K562 (cell line): ENCODE measurements around the gene FLT1. TPM values are rescaled to one million over a fixed set of nuclear protein-coding genes. Genes with fewer than 3 reads are reported as not detected.

ENCODE experiments used
- ATAC-seq: fragments of 200-7000 bp; cut with Tn5 transposase; 3 replicates; pipeline ENCODE4 v1.9.1; 2020; ENCODE audit warnings: moderate library complexity
- BruUV-seq: library from RNA; stranded (reverse); fragments of 400-500 nt; replicated peaks from 2 replicates; lab custom pipeline; 2021; lab: Mats Ljungman, UMichigan
- CTCF ChIA-PET: fragments of 300-600 bp; formaldehyde crosslinking; extraction: SDS; loops from one replicate; lab custom pipeline; 2021; ENCODE audit warnings: low intra/inter-chr PET ratio; lab: Yijun Ruan, JAX
- POLR2A ChIA-PET: fragments of 300-600, 350-650 bp; sonication (Branson Sonifier 250); formaldehyde crosslinking; extraction: SDS; loops from one replicate; lab custom pipeline; 2021; ENCODE audit warnings: antibody characterized with exemption, inconsistent platforms; lab: Yijun Ruan, JAX
- DNase-seq, 4 experiments: peaks; one replicate each; pipeline versions ENCODE4 v3.0.0 to v3.0.0-alpha.2; 2011 to 2018; ENCODE audit warnings: low spot score in 3 of 4, mixed read lengths in 3 of 4; ENCODE audit errors: extremely low read depth in 1 of 4
- FAIRE-seq: peaks from 2 replicates; lab custom pipeline; 2011; peaks lifted over from hg19 to GRCh38; lab: Jason Lieb, UNC
- H2AFZ ChIP-seq: 2 replicates; pipeline ENCODE4 v1.6.0; 2011; ENCODE audit warnings: low read depth, low read length, control low read depth, inconsistent platforms
- H3K27ac ChIP-seq: fragments of 200-600 bp; 3 replicates; pipeline ENCODE4 v1.8.0; 2011; ENCODE audit warnings: low read depth, mild to moderate bottlenecking, control low read depth, inconsistent platforms, low read length, moderate library complexity, mixed read lengths; ENCODE audit errors: extremely low read depth
- H3K27me3 ChIP-seq, 2 experiments: fragments of 300-600 bp in 1 of 2; 2 replicates in 1 of 2; 3 replicates in 1 of 2; pipeline versions ENCODE4 v1.6.0 to v1.8.0; 2011; ENCODE audit warnings: inconsistent platforms in 2 of 2, low read length in 2 of 2, mild to moderate bottlenecking in 1 of 2, mixed read lengths in 1 of 2, moderate library complexity in 1 of 2; ENCODE audit not compliant: control insufficient read depth in 2 of 2, insufficient read depth in 2 of 2
- H3K36me3 ChIP-seq: fragments of 300-600 bp; 3 replicates; pipeline ENCODE4 v1.8.0; 2011; ENCODE audit warnings: mild to moderate bottlenecking, low read length, inconsistent platforms; ENCODE audit not compliant: control insufficient read depth, insufficient read depth
- H3K4me1 ChIP-seq, 2 experiments: fragments of 200-600 bp in 1 of 2; replicated peaks in 1 of 2; 2 replicates in 1 of 2; 3 replicates in 1 of 2; pipeline versions ENCODE4 v1.5.1 to v1.8.0; 2011; ENCODE audit warnings: inconsistent platforms in 2 of 2, low read length in 2 of 2, mild to moderate bottlenecking in 1 of 2, mixed read lengths in 1 of 2, moderate library complexity in 1 of 2; ENCODE audit not compliant: control insufficient read depth in 2 of 2, insufficient read depth in 2 of 2
- H3K4me2 ChIP-seq: 2 replicates; pipeline ENCODE4 v1.6.1; 2011; ENCODE audit warnings: low read length, control low read depth, inconsistent platforms, mixed read lengths; ENCODE audit not compliant: insufficient read depth
- H3K4me3 ChIP-seq: fragments of 200-600 bp; sonication (generic), shearing (Covaris generic); 2 replicates; pipeline ENCODE4 v1.5.1; 2016; ENCODE audit warnings: control low read depth, inconsistent platforms
- H3K79me2 ChIP-seq: fragments of 200-600 bp; 3 replicates; pipeline ENCODE4 v1.8.0; 2011; ENCODE audit warnings: low read length, inconsistent platforms; ENCODE audit not compliant: control insufficient read depth, insufficient read depth
- H3K9ac ChIP-seq, 2 experiments: 2 replicates each; pipeline versions ENCODE4 v1.6.0 to v1.6.1; 2011; ENCODE audit warnings: low read depth in 2 of 2, low read length in 2 of 2, control low read depth in 1 of 2, inconsistent platforms in 1 of 2, mild to moderate bottlenecking in 1 of 2, mixed read lengths in 1 of 2; ENCODE audit not compliant: insufficient read depth in 1 of 2
- H3K9me1 ChIP-seq: one replicate; pipeline ENCODE4 v1.6.0; 2011; ENCODE audit warnings: inconsistent platforms, mild to moderate bottlenecking, low read length, moderate library complexity; ENCODE audit not compliant: control insufficient read depth, insufficient read depth
- H3K9me3 ChIP-seq: replicated peaks from 2 replicates; pipeline ENCODE4 v1.5.1; 2011; ENCODE audit warnings: low read depth, low read length, inconsistent platforms; ENCODE audit not compliant: control insufficient read depth, insufficient read depth
- H4K20me1 ChIP-seq: replicated peaks from 2 replicates; pipeline ENCODE4 v1.6.1; 2011; ENCODE audit warnings: low read length, inconsistent platforms, mixed read lengths; ENCODE audit not compliant: control insufficient read depth, insufficient read depth
- CBX2 ChIP-seq: fragments of 200-600 bp; sonication (generic); IDR thresholded peaks from one replicate; pipeline ENCODE4 v1.6.1; 2012; ENCODE audit warnings: mild to moderate bottlenecking, low read length, inconsistent platforms; ENCODE audit not compliant: insufficient read depth, poor library complexity, severe bottlenecking
- CBX8 ChIP-seq: fragments of 200-600 bp; sonication (generic); IDR thresholded peaks from 2 replicates; pipeline ENCODE4 v1.6.1; 2012; ENCODE audit warnings: borderline replicate concordance, mixed run types, low read depth, mild to moderate bottlenecking, moderate library complexity, mixed read lengths, low read length, control low read depth, inconsistent platforms; ENCODE audit not compliant: poor library complexity, severe bottlenecking; ENCODE audit errors: extremely low read depth
- TBL1XR1 ChIP-seq, 2 experiments: IDR thresholded peaks; 2 replicates each; pipeline ENCODE4 v1.6.1; 2012; ENCODE audit warnings: improper control_type of control experiment in 2 of 2, low read length in 2 of 2, mild to moderate bottlenecking in 1 of 2
- TGIF2 ChIP-seq: sonication (generic); formaldehyde crosslinking; IDR thresholded peaks from 2 replicates; pipeline ENCODE4 v1.8.1; 2022; ENCODE audit warnings: mild to moderate bottlenecking, missing genetic modification reagents, moderate library complexity
- ZNF197 ChIP-seq: fragments of 200-800 bp; sonication (Bioruptor generic); IDR thresholded peaks from 2 replicates; pipeline ENCODE4 v1.6.1; 2016; ENCODE audit warnings: low read depth, missing genetic modification characterization, missing compliant biosample characterization
- WGBS: fragments of 100-300 bp; shearing (Covaris generic); methylation state at CpG from one replicate; pipeline ENCODE4 v1.1.6; 2016; ENCODE audit warnings: low coverage, mixed read lengths; ENCODE audit not compliant: insufficient coverage; ENCODE audit errors: missing lambda C conversion rate; 5-methylcytosine and 5-hydroxymethylcytosine counted together
- in situ Hi-C: fragments of 300-500 bp; cut with MboI; formaldehyde crosslinking; loops from 4 replicates; pipeline ENCODE4 v1.15.0; 2018; ENCODE audit warnings: inconsistent platforms, mixed read lengths
- intact Hi-C: fragments of 100-400 bp; cut with micrococcal nuclease; formaldehyde crosslinking; loops from 2 replicates; pipeline ENCODE4 v1.14.2; 2022
- polyA plus RNA-seq, 8 experiments: library from polyadenylated mRNA; depleted of rRNA in 4 of 8; stranded (reverse) in 5 of 8; unstranded in 3 of 8; fragments of >200 nt; fragmentation: Nextera tagmentation in 2 of 8; fragmentation: Illumina TruSeq in 1 of 8; extraction: Ambion mirVana in 2 of 8; extraction: Trizol in 1 of 8; gene quantifications; 2 replicates each; pipeline versions ENCODE4 v1.2.1 to v1.2.3, GENCODE V29; 2011 to 2014; ENCODE audit warnings: inconsistent platforms in 1 of 8, missing spikeins in 1 of 8
- total RNA-seq, 7 experiments: library from RNA; depleted of rRNA in 6 of 7; stranded (reverse); fragments of >200 nt in 6 of 7; fragmentation: Illumina TruSeq in 2 of 7; extraction: Trizol in 2 of 7; gene quantifications; 2 replicates each; pipeline versions ENCODE4 v1.2.1 to v1.2.3, GENCODE V29; 2011 to 2021; ENCODE audit warnings: low replicate concordance in 1 of 7
- TF ChIP-seq, protein P1 (sequence below): sonication (generic); formaldehyde crosslinking; IDR thresholded peaks from 2 replicates; pipeline ENCODE4 v1.4.0; 2020; ENCODE audit warnings: mild to moderate bottlenecking, missing genetic modification reagents
- TF ChIP-seq, protein P2 (sequence below): fragments of 450-650 bp; IDR thresholded peaks from 2 replicates; pipeline ENCODE4 v1.6.1; 2017; ENCODE audit warnings: antibody characterized with exemption

Gene FLT1
- total and polyA plus RNA-seq, 9 of the 15 experiments (the other 6 are each of a cell fraction or from before 2014, with no cell fraction given), result 0.01 to 2.0 (median 0.22) TPM

DNA sequence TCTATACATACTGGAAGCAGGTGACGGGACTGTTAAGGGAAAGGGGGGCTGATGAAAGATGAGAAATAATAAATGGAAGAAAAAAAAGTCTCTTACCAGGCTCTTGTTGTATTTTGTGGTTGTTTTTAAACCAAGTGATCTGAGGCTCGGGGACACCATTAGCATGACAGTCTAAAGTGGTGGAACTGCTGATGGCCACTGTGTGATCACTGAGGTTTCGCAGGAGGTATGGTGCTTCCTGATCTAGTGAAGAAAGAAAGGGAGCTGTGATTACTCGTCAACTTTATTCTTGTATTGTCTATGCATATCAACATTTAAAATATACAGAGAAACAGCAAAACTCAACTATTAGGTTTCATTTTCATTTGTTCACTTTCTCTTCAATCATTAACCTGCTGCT lies 110.1 kb downstream of the FLT1 start:
- CTCF ChIA-PET, result no interaction called here
- TF ChIP-seq, protein P1, sequence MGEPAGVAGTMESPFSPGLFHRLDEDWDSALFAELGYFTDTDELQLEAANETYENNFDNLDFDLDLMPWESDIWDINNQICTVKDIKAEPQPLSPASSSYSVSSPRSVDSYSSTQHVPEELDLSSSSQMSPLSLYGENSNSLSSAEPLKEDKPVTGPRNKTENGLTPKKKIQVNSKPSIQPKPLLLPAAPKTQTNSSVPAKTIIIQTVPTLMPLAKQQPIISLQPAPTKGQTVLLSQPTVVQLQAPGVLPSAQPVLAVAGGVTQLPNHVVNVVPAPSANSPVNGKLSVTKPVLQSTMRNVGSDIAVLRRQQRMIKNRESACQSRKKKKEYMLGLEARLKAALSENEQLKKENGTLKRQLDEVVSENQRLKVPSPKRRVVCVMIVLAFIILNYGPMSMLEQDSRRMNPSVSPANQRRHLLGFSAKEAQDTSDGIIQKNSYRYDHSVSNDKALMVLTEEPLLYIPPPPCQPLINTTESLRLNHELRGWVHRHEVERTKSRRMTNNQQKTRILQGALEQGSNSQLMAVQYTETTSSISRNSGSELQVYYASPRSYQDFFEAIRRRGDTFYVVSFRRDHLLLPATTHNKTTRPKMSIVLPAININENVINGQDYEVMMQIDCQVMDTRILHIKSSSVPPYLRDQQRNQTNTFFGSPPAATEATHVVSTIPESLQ, result no peak
- TF ChIP-seq, protein P2, sequence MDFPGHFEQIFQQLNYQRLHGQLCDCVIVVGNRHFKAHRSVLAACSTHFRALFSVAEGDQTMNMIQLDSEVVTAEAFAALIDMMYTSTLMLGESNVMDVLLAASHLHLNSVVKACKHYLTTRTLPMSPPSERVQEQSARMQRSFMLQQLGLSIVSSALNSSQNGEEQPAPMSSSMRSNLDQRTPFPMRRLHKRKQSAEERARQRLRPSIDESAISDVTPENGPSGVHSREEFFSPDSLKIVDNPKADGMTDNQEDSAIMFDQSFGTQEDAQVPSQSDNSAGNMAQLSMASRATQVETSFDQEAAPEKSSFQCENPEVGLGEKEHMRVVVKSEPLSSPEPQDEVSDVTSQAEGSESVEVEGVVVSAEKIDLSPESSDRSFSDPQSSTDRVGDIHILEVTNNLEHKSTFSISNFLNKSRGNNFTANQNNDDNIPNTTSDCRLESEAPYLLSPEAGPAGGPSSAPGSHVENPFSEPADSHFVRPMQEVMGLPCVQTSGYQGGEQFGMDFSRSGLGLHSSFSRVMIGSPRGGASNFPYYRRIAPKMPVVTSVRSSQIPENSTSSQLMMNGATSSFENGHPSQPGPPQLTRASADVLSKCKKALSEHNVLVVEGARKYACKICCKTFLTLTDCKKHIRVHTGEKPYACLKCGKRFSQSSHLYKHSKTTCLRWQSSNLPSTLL, result no peak
- no peak for TF ChIP-seq TBL1XR1 (IDR thresholded peaks at IDR 0.05; ENCODE audit: low read length in 2 of 2)
- no peak for TF ChIP-seq TGIF2
- no peak for TF ChIP-seq CBX2
- no peak for TF ChIP-seq CBX8
- TF ChIP-seq ZNF197, result no peak
- no peaks in the 10 kb centered on the region for H3K79me2 ChIP-seq
- in situ Hi-C loops, result no loop called here
- H3K9me1 ChIP-seq, result no peaks in the 10 kb centered on the region
- H2AFZ ChIP-seq, result no peak overlapping the region
- FAIRE-seq (no peak), DNase-seq (no peak), ATAC-seq (no peak)
- no peak overlapping the region for H3K4me2 ChIP-seq
- POLR2A ChIA-PET, result interaction anchor here (1.9 kb wide), 1 partner anchor 12 kb away, joined by 5 read pairs; no protein-coding TSS in a partner anchor
- H4K20me1 ChIP-seq, result no peaks in the 10 kb centered on the region
- no peak overlapping the region for H3K4me3 ChIP-seq
- no peak overlapping the region for H3K9ac ChIP-seq
- no peaks in the 10 kb centered on the region for H3K9me3 ChIP-seq
- no TSS peak for BruUV-seq
- 46% methylated on average over 4 of the region's 4 CpGs for WGBS
- no peaks in the 10 kb centered on the region for H3K36me3 ChIP-seq
- H3K4me1 ChIP-seq, result no peaks in the 10 kb centered on the region; a peak in 2 of 5 replicates
- H3K27me3 ChIP-seq, result no peaks in the 10 kb centered on the region
- no peak overlapping the region for H3K27ac ChIP-seq
- intact Hi-C loops, result no loop called here
